Epithelial cell of esophagus (primary cell): ENCODE results near the gene FARSB.

Experiments
- DNase-seq: peaks from one replicate; pipeline ENCODE4 v3.0.0; 2010; ENCODE audit warnings: low read depth
- H3K4me3 ChIP-seq: 2 replicates; pipeline ENCODE4 v1.5.1; 2011; ENCODE audit warnings: mild to moderate bottlenecking, low read length, control low read depth
- CTCF ChIP-seq: IDR thresholded peaks from 2 replicates; pipeline ENCODE4 v1.5.1; 2011; ENCODE audit warnings: low read depth, mild to moderate bottlenecking, low read length, control low read depth, inconsistent platforms; ENCODE audit not compliant: insufficient read depth; ENCODE audit errors: missing control alignments

Gene FARSB

GRCh38 chr2:222673273-222673672 is 17.4 kb upstream of the FARSB start:
- TF ChIP-seq CTCF, result no peak
- no peak overlapping the region for H3K4me3 ChIP-seq
- DNase-seq, result no peak

- DNase-seq, result peak; percentile 43
- TF ChIP-seq CTCF, result no peak
- peak overlapping the region; percentile 42 for H3K4me3 ChIP-seq
Observed at GRCh38 chr2:222672068-222672401, 16.1 kb upstream of the FARSB start.

DNA sequence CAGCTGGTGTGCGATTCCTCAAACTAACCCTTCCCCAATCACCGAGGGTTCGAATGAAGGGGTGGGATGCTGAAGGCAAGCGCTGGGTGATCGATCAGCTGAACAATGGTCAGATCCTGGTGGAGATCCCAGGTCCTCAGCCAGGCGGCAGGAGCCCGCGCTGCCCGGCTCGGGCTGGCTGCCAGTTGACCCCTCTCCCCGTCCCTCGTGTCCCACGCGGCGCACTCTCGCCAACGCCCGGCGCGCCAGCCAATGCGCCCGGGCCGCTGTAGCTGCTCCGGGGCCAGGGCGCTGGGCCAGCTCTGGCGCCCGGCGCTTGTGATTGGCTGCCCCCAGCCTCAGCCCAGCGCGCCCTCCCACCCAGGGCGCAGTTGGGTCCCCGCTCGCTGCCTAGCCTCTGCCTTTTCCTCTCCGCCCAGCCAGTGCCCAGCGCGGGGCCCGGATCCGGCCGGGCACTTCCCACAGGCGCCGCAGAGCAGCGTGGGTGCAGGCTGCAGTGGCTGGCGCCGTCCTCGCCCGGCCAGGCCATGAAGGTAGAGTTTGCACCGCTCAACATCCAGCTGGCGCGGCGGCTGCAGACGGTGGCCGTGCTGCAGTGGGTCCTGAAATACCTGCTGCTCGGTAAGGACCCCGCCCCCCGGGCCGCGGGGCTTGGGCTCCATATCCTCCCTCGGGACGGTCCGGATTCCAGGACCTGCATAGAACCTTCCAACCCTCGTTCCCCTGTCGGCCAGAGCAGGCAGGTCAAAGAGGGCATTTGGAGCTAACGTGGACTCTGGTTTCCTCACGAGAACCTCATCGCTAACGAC is 15.6 kb upstream of the FARSB start, which contains the start of gene MOGAT1:
Gene MOGAT1, plus strand, starts transcription at position 400 of the 809 bp plus-strand sequence. Its CDS starts 128 bp downstream, at position 528.
- peak within 1 kb of the TSS; percentile 42 for H3K4me3 ChIP-seq
- peak; percentile 29 for DNase-seq
- TF ChIP-seq CTCF, result no peak

DNA sequence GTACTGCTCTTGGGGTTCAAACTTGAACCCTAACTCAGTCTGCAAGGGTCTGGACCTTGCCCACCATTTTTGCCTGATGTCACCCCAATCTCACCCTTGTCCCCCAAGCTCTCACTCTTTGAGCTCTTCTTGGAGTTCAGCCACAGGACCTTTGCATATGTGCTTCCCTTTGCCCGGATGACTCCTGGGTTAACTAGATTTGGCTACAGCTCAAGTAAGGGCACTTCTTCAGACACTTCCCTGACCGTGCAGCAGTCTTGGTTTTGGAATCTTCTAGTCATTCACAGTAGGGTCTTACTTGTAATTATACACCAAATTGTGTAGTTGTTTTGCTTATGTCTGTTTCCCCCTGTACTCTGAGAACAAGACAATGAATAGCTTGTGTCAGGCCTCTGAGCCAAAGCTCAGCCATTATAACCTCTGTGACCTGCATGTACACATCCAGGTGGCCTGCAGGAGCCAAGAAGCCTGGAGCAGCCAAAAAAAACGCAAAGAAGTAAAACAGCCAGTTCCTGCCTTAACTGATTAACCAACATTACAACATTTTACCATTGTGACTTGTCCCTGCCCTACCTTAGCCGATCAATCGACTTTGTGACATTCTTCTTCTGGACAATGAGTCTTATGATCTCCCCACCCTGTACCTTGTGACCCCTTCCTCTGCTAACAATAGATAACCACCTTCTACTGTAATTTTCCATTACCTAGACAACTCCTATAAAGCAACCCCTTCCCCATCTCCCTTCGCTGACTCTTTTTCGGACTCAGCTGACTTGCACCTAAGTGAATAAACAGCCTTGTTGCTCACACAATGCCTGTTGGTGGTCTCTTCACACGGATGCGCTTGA is 14.5 kb upstream of the FARSB start:
- no peak for TF ChIP-seq CTCF
- H3K4me3 ChIP-seq, result no peak overlapping the region
- DNase-seq, result no peak

DNA sequence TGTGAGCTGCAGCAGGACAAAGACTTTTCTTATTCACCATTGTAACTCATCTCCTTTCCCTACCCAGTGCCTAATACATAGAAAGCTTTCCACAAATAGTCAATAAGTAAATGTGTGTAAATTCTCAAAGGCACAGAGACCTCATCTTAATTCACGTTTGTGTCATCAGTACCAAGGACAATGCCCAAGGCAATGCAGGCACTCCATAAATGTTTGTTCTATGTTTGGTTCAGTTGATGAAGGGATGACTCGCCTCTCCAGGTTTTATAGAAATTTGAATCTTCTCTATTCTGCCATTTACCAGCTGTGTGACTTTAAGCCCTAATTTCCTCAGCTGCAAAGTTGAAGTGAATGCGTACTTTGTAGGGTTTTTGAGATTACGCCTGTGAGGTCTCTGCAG is 13.5 kb upstream of the FARSB start:
- no peak overlapping the region for H3K4me3 ChIP-seq
- peak; percentile 23 for DNase-seq
- TF ChIP-seq CTCF, result no peak

- no peak overlapping the region for H3K4me3 ChIP-seq
- no peak for TF ChIP-seq CTCF
- DNase-seq, result no peak
Observed at GRCh38 chr2:222668494-222669154, 12.7 kb upstream of the FARSB start.
